Sigmoid colon (tissue), 7 donors: Measurements from ENCODE around the gene PPP4R2. TPM values are rescaled to one million over a fixed set of nuclear protein-coding genes. Genes with fewer than 3 reads are reported as not detected.

Experiments
- DNase-seq: peaks from one replicate; pipeline ENCODE4 v3.0.0-alpha.2; 2019
- H3K27ac ChIP-seq, 4 donors: fragments of 200-600 bp; sonication (generic); one replicate each; pipeline ENCODE4 v1.5.1; 2016 to 2019; ENCODE audit warnings: mild to moderate bottlenecking in 1 of 4
- H3K27me3 ChIP-seq, 3 donors: fragments of 200-600 bp; sonication (generic); one replicate each; pipeline ENCODE4 v1.5.1; 2019; ENCODE audit warnings: mild to moderate bottlenecking in 1 of 3
- H3K36me3 ChIP-seq, 4 donors: fragments of 200-600 bp; sonication (generic); one replicate each; pipeline ENCODE4 v1.5.1; 2016 to 2019
- H3K4me1 ChIP-seq, 4 donors: fragments of 200-600 bp; sonication (generic); one replicate each; pipeline ENCODE4 v1.5.1; 2017 to 2019
- H3K4me3 ChIP-seq, 4 donors: fragments of 200-600 bp; sonication (generic); one replicate each; pipeline ENCODE4 v1.5.1; 2017 to 2019; ENCODE audit warnings: mild to moderate bottlenecking in 2 of 4, moderate library complexity in 1 of 4
- H3K9me3 ChIP-seq, 4 donors: fragments of 200-600 bp in 3 of 4; sonication (generic) in 3 of 4; one replicate each; pipeline versions ENCODE4 v1.5.1 to v1.6.1; 2013 to 2019
- CTCF ChIP-seq, 4 experiments: fragments of 450-650 bp in 3 of 4; fragments of 200-600 bp in 1 of 4; IDR thresholded peaks; one replicate each; pipeline ENCODE4 v1.5.1; 2016 to 2019; ENCODE audit warnings: antibody characterized with exemption in 4 of 4, mild to moderate bottlenecking in 3 of 4, moderate library complexity in 2 of 4
- EP300 ChIP-seq, 4 donors: sonication (generic); formaldehyde crosslinking; IDR thresholded peaks; one replicate each; pipeline ENCODE4 v1.6.1; 2017; ENCODE audit warnings: antibody characterized with exemption in 4 of 4
- POLR2A ChIP-seq, 2 donors: fragments of 450-650 bp; IDR thresholded peaks; one replicate each; pipeline ENCODE4 v1.6.1; 2016; ENCODE audit warnings: antibody characterized with exemption in 2 of 2, mild to moderate bottlenecking in 2 of 2, moderate library complexity in 2 of 2
- POLR2AphosphoS5 ChIP-seq, 4 donors: sonication (generic); formaldehyde crosslinking; IDR thresholded peaks; one replicate each; pipeline ENCODE4 v1.6.1; 2017; ENCODE audit warnings: antibody characterized with exemption in 4 of 4
- WGBS, 2 donors: extraction: QIAGEN DNeasy Blood & Tissue Kit; methylation state at CpG; one replicate each; pipeline ENCODE4 v1.1.7; 2013; 5-methylcytosine and 5-hydroxymethylcytosine counted together
- intact Hi-C: fragments of 100-400 bp; cut with DNase I; formaldehyde crosslinking; loops from one replicate; pipeline ENCODE4 v1.15.1; 2023
- polyA plus RNA-seq, 3 donors: library from polyadenylated mRNA; stranded (reverse); fragments of 200-250 nt; gene quantifications; one replicate each; pipeline ENCODE4 v1.2.3, GENCODE V29; 2013
- total RNA-seq, 4 donors: library from RNA; depleted of rRNA; stranded (reverse); fragments of >200 nt; gene quantifications; one replicate each; pipeline ENCODE4 v1.1.0, GENCODE V29; 2016
- donor health status: healthy with polysubstance abuse.
- donor health status: Bipolar disorder and iron deficiency.
- donor health status: healthy.

Gene PPP4R2
- total and polyA plus RNA-seq, 7 donors, result 20.3 to 53.2 (median 33.4) TPM

GRCh38 chr3:73007992-73008712 is 11.5 kb downstream of the PPP4R2 start:
- H3K27me3 ChIP-seq, result no peaks in the 10 kb centered on the region
- intact Hi-C loops, result no loop called here
- H3K4me3 ChIP-seq, result no peak overlapping the region
- peaks cover 0 to 64% (median 45%) of the 10 kb centered on the region in 4 donors for H3K4me1 ChIP-seq
- no peaks in the 10 kb centered on the region for H3K9me3 ChIP-seq
- TF ChIP-seq POLR2AphosphoS5 (IDR thresholded peaks at IDR 0.05) (no peak), POLR2A (IDR thresholded peaks at IDR 0.05) (no peak), EP300 (IDR thresholded peaks at IDR 0.05) (no peak), CTCF (IDR thresholded peaks at IDR 0.05) (no peak)
- 28 to 56% methylated on average over 6 of the region's 6 CpGs for WGBS, 2 donors
- no peak for DNase-seq
- H3K36me3 ChIP-seq, result peaks cover 0 to 16% (median 6%) of the 10 kb centered on the region in 4 donors
- H3K27ac ChIP-seq, result no peak overlapping the region

GRCh38 chr3:73009008-73009407 is 12.4 kb downstream of the PPP4R2 start:
- H3K4me1 ChIP-seq, result peaks cover 0 to 63% (median 46%) of the 10 kb centered on the region in 4 donors
- H3K36me3 ChIP-seq, result peaks cover 0 to 16% (median 6%) of the 10 kb centered on the region in 4 donors
- WGBS, 2 donors, result 75 to 82% methylated on average over 4 of the region's 4 CpGs
- intact Hi-C loops, result no loop called here
- H3K9me3 ChIP-seq, result no peaks in the 10 kb centered on the region
- TF ChIP-seq POLR2A (IDR thresholded peaks at IDR 0.05) (no peak), CTCF (IDR thresholded peaks at IDR 0.05) (no peak), POLR2AphosphoS5 (IDR thresholded peaks at IDR 0.05) (no peak), EP300 (IDR thresholded peaks at IDR 0.05) (no peak)
- H3K27ac ChIP-seq, result no peak overlapping the region
- no peak overlapping the region for H3K4me3 ChIP-seq
- no peak for DNase-seq
- no peaks in the 10 kb centered on the region for H3K27me3 ChIP-seq

- H3K4me1 ChIP-seq, result peaks cover 0 to 64% (median 43%) of the 10 kb centered on the region in 4 donors
Measured at GRCh38 chr3:73009750-73010149, 13.1 kb downstream of the PPP4R2 start.

GRCh38 chr3:73010158-73010557 is 13.5 kb downstream of the PPP4R2 start:
- Histone ChIP-seq H3K9me3 (no peaks in the 10 kb centered on the region), H3K4me1 (peaks cover 0 to 65% (median 44%) of the 10 kb centered on the region in 4 donors), H3K27ac (no peak overlapping the region), H3K36me3 (peaks cover 0 to 16% (median 6%) of the 10 kb centered on the region in 4 donors), H3K4me3 (no peak overlapping the region), H3K27me3 (no peaks in the 10 kb centered on the region)
- 93% methylated on average over 6 of the region's 6 CpGs for WGBS, 2 donors
- intact Hi-C loops, result no loop called here
- DNase-seq, result no peak
- TF ChIP-seq POLR2A (IDR thresholded peaks at IDR 0.05), result no peak
- no peak for TF ChIP-seq POLR2AphosphoS5 (IDR thresholded peaks at IDR 0.05)
- TF ChIP-seq CTCF (IDR thresholded peaks at IDR 0.05), result no peak
- no peak for TF ChIP-seq EP300 (IDR thresholded peaks at IDR 0.05)

More at GRCh38 chr3:73009750-73010149, 13.1 kb downstream of the PPP4R2 start:
- Histone ChIP-seq H3K4me3 (no peak overlapping the region), H3K36me3 (peaks cover 0 to 16% (median 6%) of the 10 kb centered on the region in 4 donors), H3K27ac (no peak overlapping the region), H3K9me3 (no peaks in the 10 kb centered on the region), H3K27me3 (no peaks in the 10 kb centered on the region)
- TF ChIP-seq EP300 (IDR thresholded peaks at IDR 0.05) (no peak), CTCF (IDR thresholded peaks at IDR 0.05) (no peak), POLR2AphosphoS5 (IDR thresholded peaks at IDR 0.05) (no peak)
- WGBS, 2 donors, result 67 to 75% methylated on average over 3 of the region's 3 CpGs
- intact Hi-C loops, result no loop called here
- no peak for DNase-seq
